GM18858 (cell line): ENCODE data around the gene EHD2.
"Not testable (repeated sequence)": the region's sequence is repeated elsewhere in the genome, so short reads cannot be mapped to it uniquely, and the experiment has no call there.

Experiments
- ATAC-seq: cut with Tn5 transposase; IDR thresholded peaks from one replicate; pipeline ENCODE4 v1.9.1; 2021; ENCODE audit not compliant: unreplicated experiment

EHD2 gene

DNA sequence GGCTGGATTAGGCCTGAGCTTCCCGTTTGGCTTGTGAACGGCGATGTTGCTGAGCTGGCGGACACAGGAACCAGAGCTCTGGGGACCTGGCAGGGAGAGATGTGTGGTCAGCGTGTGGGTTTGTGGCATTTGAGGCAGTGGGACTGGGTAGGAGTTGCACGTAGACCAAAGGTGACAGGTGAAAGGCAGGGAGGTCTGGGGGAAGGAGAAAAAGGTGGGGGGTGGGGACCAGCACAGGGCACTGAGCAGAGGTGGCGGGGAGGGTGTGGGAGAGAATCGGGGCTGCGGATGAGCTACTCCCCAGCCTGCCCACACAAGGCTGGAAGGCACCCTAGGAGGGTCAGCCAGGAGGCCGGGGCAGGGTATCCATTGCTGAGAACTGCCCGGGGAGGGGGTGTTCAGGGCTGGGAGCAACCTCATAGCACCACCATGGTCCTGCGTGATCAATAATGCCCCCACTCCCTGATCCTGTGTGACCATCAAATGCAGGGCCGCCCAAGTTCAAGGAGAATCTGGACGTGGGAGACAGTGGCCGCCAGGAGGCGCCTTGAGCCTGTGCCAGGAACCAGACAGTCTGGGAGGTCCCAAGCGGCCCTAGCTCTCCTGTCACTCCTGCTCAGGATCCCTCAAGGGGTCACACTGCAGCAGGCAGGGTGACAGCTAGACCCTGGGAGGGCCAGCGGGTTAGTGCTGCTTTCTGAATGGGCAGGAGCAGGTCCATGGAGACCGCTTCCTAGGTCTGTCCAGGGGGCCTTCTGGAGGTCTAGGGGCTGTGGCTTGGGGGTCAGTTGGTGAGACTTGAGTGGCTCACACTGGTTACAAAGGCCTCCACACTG is 52.5 kb downstream of the EHD2 start:
- ATAC-seq: no peak

DNA sequence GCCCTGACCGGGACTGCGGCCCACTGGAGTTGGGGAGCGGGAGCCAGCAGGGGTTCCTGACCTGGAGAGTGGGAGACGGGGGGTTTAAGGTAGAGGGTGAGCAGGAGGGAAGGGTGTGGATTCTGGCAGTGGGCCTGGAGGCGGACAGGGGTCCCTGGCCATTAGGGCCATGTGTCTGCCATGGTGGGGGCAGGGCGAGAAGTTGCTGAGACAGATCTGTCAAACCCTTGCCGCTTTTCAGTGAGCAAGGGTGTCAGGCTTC is 53.1 kb downstream of the EHD2 start:
- ATAC-seq: no peak

DNA sequence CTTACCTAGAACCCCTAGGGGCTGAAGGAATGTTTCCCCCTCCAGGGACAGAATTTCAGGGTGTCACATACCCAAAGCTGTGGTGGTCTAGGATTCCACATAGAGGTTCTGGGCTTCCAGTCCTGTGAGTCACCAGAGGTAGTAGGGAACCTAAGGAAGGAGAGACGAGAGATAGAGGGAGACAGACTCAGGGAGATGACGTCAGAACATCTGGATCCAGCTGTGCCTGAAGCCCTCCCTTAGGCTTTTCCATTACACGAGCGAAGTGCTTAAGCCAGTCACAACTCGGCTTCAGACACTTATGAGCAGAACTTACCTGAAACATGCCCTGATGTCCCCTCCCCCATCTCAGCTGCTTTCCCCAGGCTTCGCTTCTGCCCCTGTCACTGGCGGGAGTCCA is 53.4 kb downstream of the EHD2 start:
- no peak for ATAC-seq

DNA sequence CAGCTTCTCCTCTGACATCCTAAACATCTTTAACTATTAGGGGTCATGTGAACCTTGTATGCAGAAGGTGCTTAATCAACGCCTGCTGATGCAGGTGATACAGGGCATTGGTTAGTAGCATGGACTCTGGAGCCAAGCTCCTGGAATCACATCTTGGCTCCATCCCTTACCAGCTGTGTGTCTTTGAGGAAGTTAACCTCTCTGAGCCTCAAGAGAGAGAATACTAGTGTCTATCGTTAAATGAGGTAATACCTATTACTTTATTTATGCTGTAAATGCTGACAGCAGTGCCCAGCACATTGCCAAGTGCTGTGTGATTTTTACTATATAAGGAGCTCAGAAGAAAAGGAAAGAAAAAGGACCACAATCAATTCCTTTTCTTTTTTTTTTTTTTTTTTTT is 54.1 kb downstream of the EHD2 start:
- no peak for ATAC-seq

DNA sequence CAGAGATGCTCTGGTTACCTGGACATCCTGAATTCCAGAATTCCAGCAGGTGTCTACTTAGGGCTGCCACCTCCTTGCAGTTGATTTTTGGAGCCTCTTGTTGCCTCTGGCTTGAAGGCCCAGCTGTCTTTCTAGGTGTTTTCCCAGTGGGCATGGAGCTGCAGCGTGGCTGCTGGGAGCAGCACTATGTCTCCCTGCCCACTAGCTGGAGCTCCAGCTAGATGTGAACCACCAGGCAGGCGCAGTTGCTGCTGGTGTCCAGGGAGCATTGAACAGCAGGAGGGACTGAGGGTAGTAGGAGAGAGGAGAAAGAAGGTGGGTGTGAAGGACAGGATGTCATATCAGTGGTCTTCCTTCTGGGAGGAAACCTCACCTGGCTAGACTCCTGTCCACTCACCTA is 55.4 kb downstream of the EHD2 start:
- ATAC-seq: no peak

DNA sequence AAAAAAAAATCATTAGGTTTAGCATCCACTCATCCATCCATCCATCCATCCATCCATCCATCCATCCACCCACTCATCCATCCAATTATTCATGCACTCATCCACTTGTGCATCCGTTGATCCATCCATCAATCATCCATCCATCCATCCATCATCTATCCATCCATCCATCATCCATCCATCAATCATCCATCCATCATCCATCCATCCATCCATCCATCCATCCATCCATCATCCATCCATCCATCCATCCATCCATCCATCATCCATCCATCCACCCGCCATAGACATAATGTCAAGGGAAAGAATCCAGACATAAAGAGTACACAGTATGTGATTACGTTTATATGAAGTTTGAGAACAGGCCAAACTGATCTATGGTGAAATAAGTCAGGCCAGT is 56.3 kb downstream of the EHD2 start:
- ATAC-seq: no peak

DNA sequence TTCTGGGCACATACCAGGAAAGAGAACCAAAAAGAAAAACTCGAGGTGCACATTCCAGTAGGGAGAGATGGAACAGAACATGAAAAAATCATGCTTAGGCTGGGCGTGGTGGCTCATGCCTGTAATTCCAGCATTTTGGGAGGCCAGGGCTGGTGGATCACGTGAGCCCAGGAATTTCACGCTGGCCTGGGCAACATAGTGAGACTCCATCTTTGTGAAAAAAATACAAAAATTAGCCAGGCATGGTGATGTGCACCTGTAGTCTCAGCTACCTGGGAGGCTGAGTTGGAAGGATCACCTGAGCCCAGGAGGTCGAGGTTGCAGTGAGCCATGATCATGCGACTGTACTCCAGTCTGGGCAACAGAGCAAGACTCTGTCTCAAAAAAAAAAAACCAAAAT is 58.1 kb downstream of the EHD2 start:
- ATAC-seq: not testable (repeated sequence)

DNA sequence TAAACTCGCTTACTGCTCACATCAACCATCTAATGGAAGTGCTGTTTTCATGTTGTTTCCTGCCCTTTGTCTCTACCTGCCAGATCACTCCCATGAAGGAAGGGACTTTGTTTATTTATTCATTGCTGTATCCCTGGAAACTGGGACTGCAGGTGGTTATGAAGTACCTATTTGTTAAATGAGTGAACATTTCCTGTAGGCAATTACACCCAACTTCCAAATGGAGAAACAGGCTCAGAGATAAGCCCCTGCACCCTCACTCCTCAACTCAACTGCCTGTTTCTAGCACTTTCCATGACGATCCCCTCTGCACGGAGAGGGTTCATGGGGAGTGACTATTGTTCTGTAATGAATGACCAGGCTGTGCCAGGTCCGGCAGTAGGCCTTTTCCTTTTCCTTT is 63.3 kb downstream of the EHD2 start:
- ATAC-seq: no peak

DNA sequence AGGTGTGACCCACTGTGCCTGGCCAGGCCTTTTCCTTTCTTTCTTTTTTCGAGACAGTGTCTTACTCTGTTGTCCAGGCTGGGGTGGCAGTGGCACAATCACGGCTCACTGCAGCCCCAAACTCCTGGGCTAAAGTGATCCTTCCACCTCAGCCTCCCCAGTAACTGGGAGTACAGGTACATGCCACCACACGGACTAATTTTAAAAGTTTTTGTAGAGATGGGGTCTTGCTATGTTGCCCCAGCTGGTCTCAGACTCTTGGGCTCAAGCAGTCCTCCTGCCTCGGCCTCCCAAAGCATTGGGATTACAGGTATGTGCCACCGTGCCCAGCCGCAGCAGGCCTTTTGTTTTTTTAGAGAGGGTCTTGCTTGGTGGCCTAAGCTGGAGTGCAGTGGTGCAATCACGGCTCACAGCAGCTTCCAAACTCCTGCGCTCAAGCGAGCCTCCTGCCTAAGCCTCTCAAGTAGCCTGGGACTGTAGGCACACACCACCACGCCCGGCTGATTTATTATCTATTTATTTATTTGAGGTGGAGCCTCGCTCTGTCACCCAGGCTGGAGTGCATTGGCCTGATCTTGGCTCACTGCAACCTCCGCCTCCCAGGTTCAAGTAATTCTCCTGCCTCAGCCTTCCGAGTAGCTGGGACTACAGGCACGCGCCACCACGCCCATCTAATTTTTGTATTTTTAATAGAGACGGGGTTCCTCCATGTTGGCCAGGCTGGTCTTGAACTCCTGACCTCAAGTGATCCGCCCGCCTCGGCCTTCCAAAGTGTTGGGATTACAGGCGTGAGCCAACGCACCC is 64.2 kb downstream of the EHD2 start:
- ATAC-seq: not testable (repeated sequence)

DNA sequence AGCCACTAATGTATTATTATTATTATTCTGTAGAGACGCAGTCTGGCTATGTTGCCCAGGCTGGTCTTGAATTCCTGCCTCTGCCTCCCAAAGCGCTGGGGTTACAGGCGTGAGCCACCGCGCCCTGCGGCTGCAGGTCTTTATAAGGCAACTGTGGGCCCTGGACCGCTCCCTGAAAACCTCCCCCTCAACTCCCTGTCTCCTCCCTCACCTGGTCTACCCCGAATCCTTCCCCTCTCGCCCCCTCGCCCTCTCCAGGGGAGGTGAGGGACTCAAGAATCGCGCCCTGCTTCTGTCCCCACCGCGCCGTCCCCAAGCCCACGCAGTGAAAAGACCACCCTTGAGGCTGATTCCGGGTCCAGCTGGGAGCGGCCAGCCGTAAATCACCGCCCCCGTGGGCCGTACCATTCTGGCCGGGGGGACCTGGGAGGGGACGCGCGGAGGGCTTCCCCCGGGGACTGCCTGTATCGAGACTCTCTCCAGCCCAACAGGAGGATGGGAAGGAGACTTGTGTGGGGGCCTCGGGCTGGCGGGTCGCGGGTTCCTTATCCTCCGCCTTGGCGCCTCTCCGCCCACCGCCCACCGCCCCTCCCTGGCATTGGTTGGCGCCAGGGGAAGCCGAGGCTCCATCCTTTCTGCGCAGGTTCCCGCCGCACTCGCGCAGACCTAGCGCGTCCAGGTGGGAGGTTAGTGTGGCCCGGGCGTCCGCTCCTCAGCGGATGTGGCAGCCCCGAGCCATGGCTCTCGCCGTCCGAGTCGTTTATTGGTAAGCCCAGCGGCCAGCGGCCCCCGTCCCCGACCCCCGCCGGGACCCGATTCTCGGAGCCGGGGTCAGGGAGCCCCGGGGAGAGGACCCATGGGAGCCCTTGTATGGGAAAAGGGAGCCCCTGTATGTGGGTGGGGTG is 65.1 kb downstream of the EHD2 start, which contains the start of gene SELENOW:
Gene SELENOW, plus strand, starts transcription at position 655 of the 905 bp plus-strand sequence. Its CDS starts 83 bp downstream, at position 738.
- no peak for ATAC-seq

DNA sequence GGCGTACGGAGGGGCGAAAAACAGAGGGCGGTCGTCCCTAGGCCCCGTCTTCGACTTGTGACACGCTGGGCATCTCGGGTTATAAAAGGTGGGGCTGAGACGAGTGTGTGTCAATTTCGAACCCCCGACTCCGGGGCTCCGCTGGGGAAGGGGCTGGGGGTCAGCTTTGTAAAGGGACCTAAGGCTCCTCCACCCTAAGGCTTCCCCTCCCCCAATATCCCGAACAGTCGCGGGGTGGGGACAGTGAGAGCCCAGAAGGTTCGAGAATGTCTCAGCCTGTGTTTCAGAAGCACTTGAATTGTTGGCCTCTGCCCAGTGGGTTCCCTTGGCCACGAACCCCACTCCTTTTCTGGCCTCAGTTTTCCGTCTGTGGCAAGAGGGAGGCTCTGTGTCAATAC is 65.7 kb downstream of the EHD2 start:
- ATAC-seq: no peak

DNA sequence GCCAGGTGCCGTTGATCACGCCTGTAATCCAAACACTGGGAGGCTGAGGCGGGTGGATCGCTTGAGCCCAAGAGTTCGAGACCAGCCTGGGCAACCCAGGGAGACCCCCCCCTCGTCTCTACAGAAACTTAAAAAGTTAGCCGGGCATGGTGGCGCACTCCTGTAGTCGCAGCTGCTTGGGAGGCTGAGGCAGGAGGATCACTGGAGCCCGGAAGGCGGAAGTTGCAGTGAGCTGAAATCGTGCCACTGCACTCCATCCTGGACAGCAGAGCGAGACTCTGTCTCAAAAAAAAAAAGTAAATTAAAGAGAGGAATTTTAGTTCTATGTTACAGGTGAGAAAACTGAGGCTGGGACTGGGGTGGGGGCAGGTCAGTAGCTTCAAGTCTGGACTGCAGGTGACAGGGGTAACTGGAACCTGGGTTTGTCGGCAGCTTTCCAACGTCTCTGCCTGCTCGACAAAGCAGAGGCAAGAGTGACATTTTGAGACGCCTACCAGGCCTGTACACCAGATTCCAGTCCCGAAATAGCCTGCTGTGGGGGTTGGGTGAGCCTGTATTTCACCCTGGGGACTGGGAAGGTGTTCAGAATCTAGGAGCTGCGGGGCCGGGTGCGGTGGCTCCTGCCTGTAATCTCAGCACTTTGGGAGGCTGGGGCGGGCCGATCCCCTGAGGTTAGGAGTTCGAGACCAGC is 66.4 kb downstream of the EHD2 start:
- ATAC-seq: no peak

DNA sequence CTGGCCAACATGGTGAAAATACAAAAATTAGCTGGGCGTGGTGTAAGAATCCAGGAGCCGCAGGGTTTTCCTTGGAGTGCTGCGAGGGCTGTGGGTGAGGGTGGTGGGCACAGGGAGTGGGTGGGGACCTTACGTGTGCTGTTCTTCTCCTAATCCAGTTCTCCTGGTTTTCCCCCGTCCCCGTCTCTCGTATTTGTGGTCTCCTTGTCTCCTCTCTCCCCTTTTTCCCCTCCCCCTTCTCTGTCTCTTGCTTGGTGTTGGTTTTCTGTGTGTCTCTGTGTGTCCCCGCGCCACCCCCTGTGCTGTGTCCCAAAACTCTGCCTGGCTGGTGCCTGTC is 67.0 kb downstream of the EHD2 start:
- no peak for ATAC-seq

DNA sequence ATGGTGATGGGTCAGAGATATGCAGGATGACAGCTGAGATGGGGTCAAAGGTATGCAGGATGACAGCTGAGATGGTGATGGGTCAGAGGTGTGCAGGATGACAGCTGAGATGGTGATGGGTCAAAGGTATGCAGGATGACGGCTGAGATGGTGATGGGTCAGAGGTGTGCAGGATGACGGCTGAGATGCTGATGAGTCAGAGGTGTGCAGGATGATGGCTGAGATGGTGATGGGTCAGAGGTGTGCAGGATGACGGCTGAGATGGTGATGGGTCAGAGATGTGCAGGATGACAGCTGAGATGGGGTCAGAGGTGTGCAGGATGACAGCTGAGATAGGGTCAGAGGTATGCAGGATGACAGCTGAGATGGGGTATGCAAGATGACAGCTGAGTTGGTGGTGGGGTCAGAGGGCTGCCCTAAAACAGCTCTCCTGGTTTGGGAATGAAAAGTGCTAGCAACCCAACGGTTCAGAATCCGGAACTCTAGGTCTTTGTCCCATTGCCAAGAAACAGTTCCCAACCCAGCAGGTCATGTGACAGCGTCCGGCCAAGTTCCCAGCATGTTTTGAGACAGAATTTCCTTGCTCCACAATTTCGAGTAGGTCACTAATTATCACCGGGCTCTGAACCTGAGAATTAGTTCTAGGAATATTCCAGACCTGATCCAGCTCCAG is 68.5 kb downstream of the EHD2 start:
- ATAC-seq: no peak

DNA sequence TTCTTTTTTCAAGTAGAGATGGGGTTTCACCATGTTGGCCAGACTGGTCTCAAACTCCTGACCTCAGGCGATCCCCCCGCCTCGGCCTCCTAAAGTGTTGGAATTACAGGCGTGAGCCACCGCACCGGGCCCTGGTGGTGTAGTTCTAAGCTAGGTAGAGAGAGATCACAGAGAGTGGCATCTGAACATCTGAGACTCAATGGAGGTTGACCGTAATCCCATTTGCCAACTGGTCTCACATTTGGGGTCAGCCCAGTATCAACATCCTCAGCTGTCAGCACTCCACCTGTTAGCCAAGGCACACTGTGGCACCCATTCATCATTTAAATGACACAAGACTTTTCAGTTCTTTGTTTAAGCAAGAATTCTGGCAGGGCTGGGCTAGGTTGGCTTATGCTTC is 73.3 kb downstream of the EHD2 start:
- ATAC-seq: no peak

DNA sequence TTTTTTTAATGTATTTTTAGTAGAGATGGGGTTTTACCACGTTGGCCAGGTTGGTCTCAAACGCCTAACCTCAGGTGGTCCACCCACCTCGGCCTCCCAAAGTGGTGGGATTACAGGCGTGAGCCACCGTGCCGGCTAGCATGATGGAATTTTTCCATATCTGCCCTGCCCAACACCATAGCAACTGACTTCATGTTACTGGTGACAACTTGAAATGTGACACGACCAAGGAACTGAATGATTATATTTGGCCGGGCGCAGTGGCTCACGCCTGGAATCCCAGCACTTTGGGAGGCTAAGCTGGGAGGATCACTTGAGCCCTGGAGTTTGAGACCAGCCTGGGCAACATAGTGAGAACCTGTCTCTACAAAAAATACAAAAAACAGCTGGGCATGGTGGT is 74.1 kb downstream of the EHD2 start:
- not testable (repeated sequence) for ATAC-seq

DNA sequence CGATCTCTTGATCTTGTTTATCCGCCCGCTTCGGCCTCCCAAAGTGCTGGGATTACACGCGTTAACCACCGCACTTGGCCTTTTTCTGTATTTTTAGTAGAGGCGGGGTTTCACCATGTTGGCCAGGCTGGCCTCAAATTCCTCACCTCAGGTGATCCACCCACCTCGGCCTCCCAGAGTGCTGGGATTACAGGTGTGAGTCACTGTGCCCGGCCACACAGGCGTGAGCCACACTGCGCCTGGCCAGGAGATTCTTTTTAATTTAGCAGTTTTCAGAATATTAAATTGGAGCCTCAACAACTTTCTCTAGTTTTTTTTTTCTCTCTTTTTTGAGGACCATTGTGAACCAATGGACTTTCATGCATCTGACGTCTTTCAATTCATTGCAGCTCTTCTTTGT is 76.6 kb downstream of the EHD2 start:
- ATAC-seq: not testable (repeated sequence)

DNA sequence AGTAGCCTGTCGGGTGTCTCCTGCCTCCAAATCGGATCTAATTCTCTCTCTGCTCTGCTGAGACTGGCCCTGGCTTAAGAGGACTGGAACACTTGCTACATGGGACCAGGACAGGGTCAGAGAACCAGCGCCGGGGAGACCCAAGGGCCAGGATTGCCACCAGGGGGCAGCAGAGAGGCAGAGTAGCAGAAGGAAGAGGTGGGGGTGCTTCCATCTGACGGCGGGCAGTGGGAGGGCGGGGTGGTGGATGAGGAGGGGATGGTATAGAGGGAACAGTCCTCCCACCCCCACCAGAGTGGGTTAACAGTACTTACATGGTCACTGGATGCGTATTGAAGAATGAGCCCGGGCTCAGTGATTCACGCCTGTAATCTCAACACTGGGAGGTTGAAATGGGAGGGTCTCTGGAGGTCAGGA is 77.2 kb downstream of the EHD2 start:
- ATAC-seq: no peak

DNA sequence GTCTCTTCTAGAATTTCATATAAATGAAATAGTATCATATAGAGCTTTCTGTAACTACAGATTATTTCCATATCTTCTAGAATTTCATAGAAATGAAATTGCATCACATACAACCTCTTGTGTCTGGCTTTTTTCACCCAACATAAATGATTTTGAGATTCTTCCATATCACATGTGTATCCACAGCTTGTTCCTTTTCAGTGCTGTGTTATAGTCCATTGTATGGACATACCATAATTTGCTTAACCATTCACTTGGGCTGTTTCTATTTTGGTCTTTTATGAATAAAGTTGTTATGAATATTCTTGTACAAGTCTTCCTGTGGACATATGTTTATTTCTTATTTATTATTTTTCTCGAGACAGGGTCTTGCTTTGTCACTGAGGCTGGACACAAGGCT is 79.4 kb downstream of the EHD2 start:
- ATAC-seq: no peak
